GM12872 (cell line): ENCODE results near the gene LITAFD.

Experiments used
- CTCF ChIP-seq: IDR thresholded peaks from 3 replicates; pipeline ENCODE4 v1.5.1; 2011; ENCODE audit warnings: low read depth, mild to moderate bottlenecking, low read length, moderate library complexity; ENCODE audit not compliant: insufficient read depth

The LITAFD gene

DNA sequence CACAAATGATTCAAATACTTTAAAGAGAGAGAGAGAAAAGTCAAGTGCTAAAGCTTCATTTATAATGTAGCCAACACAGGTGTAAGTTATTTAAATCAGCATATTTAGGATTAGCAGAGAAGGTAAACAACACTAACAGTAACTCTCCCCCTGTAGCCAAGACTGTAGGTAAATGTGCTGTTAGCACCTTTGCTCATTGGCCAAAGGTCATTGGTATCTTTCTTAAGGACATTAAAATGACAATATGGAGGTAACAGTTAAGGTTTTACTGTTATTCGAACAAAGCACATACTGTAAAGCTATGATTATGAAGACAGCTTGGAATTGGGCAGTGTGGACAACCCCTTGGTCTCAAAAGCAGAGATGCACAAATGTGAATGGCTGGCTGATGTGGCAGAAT lies 28.7 kb downstream of the LITAFD start:
- TF ChIP-seq CTCF = no peak

DNA sequence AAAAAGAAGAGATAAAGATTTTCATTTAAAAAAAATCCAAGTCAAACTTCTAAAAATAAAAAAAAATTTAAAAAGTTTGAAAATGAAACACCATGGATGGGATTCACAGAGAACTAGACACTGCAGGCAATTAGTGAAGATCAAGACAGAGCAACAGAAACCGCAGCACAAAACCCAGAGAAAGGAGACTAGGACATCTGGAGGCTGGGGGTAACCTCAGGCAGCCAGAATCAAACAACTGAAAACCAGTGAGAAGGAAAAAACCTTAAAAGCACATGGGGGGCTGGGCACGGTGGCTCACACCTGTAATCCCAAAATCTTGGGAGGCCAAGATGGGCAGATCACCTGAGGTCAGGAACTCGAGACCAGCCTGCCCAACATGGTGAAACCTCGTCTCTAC lies 30.6 kb downstream of the LITAFD start:
- TF ChIP-seq CTCF = no peak

DNA sequence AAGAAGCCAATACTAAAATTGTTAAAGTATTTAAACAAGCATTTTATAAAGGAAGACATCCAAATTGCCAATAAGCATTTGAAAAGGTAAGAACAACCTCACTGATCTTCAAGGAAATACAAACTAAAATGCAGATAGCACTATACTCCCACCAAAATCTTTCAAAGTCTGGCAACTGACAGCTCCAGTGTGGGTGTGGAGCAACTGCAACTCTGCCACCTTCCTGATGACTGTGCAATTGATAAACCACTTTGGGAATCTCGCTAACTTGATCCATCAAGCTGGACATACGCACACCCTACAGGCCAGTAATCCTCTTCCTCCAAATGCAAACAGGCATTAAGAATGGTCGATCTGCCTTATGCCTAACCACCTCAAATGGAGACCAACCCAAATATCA lies 31.9 kb downstream of the LITAFD start:
- TF ChIP-seq CTCF = no peak

- no peak for TF ChIP-seq CTCF
These were observed 33.7 kb downstream of the LITAFD start for GRCh38 chr16:8915722-8916301.

DNA sequence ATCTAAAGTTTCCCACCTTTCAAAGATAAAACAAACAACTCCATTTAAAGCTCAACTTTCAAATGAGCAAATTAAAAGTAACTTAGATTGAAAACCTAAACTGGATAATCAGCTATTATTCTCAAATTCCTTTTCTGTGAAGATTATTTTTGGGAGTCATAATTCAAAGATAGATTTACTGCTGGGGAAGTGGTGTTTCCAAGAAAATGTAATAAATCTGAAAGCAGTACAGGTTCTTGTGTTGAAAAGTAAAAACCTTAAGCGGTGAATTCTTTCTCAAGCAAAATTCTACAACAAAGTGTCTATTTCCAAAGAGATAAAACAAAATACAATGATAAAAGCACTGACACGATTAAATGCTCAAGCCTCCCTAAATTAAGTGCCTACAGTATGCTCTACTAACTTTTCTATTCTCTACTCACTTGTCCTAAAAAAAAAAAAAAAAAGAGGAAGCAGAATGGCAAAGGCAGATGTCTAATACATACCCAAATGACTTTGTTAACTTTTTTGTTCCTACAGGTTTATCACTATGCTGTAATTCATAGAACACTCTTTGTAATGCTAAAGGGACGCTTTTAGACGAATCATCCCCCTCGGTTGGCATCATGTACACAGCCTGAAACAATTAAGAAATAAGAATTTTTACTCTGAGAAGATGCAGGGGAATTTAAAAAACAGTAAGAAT lies 34.5 kb downstream of the LITAFD start:
- no peak for TF ChIP-seq CTCF

DNA sequence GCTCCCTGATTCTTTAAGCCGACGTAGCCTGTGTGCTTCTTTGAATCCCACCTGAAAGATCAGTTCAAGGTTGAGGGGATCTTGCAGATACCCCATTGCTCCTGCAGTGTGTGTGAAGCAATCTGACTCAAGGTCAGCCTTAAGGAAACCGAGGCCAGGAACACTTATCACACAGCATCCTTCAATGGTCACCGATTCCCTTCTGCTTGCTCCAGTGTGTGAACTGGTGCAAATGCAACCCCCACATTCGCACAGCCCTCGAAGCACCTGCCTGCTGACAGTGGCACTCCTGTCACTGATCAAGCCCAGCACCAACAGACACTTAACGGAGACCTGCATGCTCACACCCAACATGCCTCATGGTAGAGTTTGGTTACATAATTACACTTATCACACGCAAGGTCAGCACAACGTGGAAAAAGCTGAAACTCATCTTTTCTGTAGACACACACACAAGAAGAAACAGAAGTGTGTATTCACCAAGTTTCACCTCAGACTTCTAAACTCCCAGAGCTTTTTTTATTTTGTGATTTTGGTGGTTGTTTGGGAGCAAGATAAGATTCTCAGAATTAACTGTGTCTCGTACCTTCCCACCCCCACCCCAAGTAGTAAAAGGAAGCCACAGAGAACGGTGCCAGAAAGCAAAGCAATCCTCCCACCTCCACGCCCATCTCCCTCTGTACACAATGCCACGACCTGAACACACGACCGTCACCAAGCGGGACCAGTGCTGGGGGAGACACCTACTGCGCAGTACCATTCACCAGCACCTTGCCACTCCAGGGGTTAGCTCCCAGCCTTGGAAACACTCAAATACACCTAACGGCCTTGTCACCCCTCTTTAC lies 37.2 kb downstream of the LITAFD start:
- TF ChIP-seq CTCF = no peak

DNA sequence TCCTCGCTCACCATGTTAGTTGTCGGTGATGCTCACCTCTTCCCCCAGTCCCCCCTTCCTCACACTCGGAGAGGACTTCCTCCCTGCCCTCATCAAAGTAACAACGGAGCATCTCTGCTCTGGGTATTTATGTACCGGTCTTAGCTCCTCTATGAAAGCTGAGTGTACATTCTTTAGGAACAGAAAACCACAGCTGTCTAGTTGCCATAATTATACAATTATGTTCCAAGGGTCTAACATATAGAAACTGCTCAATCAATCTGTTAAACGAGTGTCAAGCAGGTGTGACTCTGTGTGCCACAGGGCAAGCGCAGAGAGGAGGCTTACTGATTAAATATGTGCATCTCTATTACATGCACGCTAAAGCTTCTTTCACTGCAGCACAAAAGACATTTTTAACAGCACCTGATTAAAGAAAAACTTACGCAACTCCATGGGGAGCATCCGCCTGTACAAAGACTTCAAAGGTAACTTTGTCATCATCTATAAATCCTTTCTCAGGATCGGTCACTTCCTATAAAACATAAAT lies 37.8 kb downstream of the LITAFD start:
- TF ChIP-seq CTCF = no peak
